ENCODE data around the gene TACR2.

DNA sequence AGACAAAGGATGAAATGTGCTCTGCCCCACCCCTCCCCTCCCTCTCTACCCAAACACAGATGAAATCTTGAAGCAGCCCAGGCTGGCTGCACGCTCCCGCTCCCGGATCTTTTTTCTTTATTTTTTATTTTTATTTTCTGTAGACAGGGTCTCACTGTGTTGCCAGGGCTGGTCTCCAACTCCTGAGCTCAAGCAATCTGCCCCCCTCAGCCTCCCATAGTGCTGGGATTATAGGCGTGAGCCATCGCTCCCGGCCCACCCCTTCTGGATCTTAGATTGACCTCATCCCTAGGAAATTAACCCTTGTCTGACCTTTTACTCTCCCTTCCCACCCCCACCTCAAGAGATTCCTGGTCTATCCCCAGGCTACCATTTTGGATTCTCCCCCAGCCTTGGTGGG lies 14.3 kb downstream of the TACR2 start:
- no peak for TF ChIP-seq POLR2A (IDR thresholded peaks at IDR 0.05)
- TF ChIP-seq, protein P1, sequence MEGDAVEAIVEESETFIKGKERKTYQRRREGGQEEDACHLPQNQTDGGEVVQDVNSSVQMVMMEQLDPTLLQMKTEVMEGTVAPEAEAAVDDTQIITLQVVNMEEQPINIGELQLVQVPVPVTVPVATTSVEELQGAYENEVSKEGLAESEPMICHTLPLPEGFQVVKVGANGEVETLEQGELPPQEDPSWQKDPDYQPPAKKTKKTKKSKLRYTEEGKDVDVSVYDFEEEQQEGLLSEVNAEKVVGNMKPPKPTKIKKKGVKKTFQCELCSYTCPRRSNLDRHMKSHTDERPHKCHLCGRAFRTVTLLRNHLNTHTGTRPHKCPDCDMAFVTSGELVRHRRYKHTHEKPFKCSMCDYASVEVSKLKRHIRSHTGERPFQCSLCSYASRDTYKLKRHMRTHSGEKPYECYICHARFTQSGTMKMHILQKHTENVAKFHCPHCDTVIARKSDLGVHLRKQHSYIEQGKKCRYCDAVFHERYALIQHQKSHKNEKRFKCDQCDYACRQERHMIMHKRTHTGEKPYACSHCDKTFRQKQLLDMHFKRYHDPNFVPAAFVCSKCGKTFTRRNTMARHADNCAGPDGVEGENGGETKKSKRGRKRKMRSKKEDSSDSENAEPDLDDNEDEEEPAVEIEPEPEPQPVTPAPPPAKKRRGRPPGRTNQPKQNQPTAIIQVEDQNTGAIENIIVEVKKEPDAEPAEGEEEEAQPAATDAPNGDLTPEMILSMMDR (IDR thresholded peaks at IDR 0.05): no peak
